HG02798 (cell line): ENCODE results near the gene RAD54L.
"Not testable (repeated sequence)": the region's sequence is repeated elsewhere in the genome, so short reads cannot be mapped to it uniquely, and the experiment has no call there.

Experiments used
- ATAC-seq: cut with Tn5 transposase; IDR thresholded peaks from one replicate; pipeline ENCODE4 v1.9.1; 2021; ENCODE audit warnings: mild to moderate bottlenecking; ENCODE audit not compliant: unreplicated experiment, poor library complexity

The RAD54L gene

DNA sequence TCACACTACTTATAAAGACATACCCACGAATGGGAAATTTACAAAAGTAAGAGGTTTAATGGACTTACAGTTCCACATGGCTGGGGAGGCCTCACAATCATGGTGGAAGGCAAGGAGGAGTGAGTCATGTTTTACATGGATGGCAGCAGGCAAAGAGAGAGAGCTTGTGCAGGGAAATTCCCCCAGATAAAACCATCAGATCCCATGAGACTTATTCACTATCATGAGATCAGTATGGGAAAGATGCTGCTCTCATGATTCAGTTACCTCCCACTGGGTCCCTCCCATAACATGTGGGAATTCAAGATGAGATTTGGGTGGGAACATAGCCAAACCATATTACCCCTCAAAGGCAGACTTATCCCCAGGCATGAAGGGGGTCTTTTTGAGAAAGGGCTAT is 8.7 kb upstream of the RAD54L start:
- ATAC-seq: not testable (repeated sequence)

DNA sequence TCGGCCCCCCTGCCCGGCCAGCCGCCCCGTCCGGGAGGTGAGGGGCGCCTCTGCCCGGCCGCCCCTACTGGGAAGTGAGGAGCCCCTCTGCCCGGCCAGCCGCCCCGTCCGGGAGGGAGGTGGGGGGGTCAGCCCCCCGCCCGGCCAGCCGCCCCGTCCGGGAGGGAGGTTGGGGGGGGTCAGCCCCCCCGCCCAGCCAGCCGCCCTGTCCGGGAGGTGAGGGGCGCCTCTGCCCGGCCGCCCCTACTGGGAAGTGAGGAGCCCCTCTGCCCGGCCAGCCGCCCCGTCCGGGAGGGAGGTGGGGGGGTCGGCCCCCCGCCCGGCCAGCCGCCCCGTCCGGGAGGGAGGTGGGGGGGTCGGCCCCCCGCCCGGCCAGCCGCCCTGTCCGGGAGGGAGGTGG is 5.8 kb upstream of the RAD54L start:
- ATAC-seq: not testable (repeated sequence)

DNA sequence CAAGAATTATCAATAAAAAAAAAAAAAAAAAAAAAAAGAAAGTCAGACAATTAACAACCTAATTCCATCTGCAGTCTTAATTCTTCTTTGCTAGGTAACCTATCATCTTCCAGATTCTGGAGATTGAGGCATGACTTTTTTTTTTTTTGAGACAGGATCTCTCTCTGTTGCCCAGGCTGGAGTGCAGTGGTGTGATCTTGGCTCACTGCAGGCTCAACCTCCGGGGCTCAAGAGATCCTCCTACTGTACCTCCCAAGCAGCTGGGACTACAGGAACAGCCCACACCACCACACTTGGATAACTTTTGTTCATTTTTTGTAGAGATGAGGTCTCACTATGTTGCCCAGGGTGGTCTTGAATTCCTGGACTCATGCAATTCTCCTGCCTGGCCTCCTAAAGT is 4.6 kb upstream of the RAD54L start:
- ATAC-seq: no peak

DNA sequence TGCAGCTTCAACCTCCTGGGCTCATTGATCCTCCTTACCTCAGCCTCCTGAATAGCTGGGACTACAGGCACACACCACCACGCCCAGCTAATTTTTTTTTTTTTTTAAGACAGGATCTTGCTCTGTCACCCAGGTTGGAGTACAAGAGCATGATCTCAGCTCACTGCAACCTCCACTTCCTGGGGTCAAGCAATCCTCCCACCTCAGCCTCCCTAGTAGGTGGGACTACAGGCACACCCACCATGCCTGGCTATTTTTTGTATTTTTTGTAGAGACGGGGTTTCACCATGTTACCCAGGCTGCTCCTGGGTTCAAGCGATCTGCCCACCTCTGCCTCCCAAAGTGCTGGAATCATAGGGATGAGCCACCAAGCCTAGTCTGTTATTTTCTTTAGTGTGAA is 3.7 kb upstream of the RAD54L start:
- ATAC-seq: not testable (repeated sequence)

DNA sequence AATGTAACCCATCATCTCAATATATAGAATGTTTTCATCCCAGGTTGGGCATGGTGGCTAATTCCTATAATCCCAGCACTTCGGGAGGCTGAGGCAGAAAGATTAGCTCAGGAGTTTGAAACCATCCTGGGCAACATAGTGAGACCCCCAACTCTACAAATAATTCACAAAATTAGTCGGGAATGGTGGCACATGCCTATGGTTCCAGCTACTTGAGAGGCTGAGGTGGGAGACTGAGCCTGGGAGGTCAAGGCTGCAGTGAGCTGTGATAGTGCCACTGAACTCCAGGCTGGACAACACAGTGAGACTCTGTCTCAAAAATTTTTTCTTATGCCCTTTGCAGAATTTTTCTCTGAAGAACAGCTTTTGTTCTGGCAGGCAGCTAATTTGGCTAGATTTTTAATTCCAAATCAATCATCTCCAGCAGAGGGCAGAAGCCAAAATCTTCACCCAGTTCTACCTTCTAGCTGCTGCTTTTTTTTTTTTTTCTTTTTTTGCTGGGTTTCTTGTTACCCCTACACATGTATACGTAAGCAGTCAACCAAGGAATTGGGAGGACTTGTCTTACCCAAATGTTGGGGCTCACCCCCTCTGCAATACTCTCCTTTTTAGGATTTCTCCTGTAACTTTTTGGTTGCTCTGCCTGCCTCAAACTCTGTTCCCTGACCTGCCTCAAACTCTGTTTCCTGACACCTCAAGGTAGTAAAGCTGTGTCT is 2.7 kb upstream of the RAD54L start:
- no peak for ATAC-seq

DNA sequence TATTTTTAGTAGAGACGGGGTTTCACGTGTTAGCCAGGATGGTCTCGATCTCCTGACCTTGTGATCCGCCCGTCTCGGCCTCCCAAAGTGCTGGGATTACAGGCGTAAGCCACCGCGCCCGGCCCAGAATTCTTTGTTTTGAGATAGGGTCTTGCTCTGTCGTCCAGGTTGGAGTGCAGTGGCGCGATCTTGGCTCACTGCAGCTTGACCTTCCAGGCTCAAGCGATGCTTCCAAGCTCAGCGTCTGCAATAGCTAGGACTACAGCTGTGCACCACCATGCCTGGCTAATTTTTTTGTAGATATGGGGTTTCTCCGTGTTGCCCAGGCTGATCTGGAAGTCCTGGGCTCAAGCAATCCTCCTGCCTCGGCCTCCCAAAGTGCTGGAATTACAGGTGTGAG is 1.4 kb upstream of the RAD54L start:
- not testable (repeated sequence) for ATAC-seq

DNA sequence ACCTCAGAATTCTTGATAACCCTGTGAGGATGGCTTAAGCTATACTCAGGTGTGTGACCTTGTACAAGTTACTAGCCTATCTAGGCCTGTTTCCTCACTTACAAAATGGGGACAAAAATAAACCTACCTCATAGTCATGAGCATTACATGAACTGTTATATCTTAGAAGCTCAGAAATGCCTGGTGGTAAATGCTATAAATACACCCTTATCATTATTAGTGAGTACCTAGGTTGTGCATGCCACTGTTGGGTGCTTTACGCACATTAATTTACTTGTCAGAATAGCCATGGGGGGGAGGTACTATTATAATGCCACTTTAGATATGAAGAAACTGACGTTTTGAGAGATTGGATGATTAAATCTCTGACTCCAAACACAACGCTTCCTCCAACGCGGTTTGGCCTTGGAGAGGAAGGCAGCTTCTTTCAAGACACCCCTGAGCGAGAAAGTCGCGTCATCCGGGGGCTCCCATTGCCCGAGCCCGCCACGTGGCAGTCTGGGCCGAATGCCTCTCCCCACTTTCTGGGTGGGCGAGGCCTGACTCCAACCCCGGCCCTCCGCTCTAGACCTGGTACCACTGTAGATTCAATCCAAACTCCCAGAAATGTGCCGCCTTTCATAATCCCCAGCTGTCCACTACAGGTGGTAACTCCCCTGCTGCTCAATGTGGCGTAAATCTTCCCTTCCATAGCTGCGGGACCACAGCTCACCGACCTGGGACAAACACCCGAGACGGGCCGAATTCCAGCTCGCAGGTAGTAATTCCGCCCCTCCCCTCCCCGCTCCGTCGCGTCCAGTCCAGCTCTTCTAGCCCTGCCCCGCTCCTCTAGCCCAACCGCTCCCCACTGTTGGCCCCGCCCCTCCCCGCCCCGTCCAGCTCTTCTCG is 771 bp upstream of the RAD54L start:
- peak; percentile 66 for ATAC-seq

DNA sequence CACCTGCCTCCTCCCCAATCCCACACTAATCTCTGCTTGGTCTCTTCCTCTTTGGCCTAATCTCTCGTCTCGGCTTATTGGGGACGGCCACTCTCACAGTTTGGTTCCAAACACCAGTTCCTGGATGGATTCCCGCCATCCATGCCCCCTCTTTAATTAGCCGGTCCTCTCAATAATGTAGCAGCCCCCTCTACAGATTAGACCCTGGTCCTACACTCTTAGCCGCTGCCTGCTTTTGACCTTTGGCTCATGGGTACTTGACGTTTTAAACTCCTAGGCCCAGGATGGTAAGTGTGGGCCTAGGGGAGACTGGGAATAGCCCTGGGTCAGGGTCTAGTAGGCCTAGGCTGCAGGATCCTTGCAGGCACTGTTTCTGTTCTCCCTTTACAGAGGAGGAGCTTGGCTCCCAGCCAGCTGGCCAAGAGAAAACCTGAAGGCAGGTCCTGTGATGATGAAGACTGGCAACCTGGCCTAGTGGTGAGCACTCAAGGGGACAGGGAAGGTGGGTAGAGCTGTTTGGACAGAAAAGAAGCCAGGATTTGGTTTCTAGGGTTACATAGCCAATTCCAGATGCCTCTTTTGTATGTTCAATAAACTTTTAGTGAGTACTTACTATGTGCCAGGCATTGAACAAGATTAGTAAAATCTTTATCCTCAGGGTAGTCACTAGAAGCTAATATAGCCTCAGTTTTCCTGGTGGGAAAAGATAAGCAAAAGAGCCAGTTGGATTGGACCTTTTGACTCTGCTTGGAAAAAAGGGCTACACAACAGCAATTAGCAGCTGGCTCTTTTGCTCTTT is 758 bp downstream of the RAD54L start:
- ATAC-seq: no peak

DNA sequence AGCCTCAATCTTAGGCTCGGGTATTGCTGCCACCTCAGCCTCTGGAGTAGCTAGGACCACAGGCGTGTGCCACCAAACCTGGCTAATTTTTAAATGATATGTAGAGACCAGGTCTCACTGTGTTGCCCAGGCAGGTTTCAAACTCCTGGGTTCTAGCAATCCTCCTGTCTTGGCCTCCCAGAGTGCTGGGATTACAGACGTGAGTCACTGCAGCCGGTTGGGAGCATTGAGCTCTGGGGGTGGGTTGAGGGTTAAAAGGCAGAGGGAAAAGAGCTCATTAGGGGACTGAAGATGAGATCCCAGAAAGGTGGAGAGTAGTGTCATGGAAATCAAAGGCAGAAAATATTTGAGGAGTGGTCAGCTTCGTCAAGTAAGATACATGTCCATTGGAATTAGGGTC is 7.1 kb downstream of the RAD54L start:
- no peak for ATAC-seq

DNA sequence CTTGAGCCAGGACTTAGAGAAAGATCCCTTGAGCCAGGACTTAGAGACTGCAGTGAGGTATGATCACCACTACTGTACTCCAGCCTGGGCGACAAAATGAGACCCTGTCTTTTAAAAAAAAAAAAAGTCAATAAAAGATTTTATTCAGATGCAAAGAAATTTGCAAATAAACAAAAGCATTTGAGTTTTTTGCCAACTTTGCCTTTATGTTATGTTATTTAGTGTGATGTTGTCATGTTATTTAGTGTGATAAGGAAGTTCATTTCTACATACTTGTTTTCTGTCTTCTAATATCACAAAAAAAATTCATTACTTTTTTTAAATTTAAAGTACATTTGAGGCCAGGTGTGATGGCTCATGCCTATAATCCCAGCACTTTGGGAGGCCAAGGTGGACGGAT is 9.0 kb downstream of the RAD54L start:
- no peak for ATAC-seq

DNA sequence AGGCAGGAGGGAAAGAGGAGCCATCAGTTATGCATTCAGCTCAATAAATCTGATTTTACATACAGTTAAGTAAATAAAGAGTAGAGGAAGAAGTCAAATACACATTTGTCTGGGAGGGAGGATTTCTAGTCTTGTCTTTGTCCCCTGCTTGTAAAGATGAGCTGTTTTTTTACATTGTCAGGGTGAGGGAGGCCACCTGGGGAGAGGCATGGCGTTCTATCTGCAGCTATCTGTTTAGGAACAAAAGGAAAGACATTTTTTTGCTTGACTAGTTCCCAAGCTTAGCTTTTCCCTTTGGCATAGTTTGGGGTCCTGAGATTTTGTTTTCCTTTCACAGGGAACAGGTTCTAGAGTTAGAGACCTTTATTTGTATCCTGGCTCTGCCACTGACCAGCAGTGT is 14.9 kb downstream of the RAD54L start:
- no peak for ATAC-seq

DNA sequence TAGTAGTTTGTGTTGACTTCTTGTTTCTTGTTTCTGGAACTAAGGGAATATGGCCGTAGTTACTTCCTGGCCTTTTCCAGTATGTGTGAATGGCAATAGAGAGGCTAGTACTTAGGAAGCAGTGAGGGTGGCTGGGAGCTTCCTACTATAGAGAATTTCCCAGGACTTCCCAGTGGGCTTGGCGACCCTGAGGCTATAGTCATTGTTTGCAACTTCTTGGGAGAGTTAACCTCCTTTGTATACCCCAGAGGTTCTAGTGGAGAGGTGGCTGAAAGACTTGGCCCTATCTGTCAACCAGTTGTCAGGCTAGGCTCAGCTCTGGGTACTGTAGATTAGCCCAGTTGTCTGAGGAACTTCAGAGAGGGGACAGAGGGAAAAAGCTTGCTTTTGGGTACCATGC is 15.6 kb downstream of the RAD54L start:
- no peak for ATAC-seq

DNA sequence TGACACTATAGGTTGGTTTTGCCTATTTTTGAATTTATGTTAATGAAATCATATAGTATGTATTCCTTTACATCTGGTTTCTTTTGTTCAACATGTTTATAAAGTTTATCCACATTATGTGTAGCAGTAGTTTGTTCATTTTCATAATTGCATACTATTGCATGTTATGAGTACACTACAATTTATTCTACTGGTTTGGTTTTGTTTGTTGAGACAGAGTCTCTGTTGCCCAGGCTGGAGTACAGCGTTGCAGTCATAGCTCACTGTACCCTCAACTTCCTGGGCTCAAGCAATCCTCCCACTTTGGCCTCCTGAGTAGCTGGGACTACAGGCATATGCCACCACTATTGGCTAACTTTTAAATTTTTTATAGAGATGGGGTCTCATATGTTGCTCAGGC is 21.0 kb downstream of the RAD54L start:
- ATAC-seq: no peak

DNA sequence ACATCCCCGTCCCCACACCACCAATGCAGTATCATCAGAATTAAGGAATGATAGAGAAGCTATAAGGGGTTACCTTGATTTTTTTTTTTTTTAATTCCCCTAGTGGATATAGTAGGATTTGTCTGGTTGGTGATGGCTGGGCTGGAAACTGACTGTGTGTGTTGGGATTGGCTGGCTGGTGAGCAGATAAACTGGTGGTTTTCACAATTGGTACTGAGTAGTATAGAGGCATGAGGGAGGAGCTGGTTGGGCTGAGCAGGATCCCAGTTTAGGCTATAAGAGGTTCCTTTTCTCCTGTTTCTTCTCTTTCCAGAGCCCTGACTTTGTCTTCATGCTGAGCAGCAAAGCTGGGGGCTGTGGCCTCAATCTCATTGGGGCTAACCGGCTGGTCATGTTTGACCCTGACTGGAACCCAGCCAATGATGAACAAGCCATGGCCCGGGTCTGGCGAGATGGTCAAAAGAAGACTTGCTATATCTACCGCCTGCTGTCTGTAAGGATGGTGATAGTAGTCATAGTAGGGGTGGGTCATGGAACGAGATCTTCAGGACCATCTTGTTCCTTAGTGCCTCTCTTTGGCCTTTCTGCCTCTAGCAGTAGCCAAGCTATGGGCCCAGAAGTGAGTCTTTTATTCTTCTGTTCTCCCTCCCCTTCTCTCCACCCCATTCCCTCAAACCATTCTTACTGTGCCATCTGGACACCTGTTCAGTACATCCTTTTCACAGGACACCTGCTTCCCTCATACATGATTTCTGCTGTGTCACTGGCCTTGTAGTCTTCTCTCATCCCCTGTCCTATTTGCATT is 26.9 kb downstream of the RAD54L start:
- ATAC-seq: no peak

DNA sequence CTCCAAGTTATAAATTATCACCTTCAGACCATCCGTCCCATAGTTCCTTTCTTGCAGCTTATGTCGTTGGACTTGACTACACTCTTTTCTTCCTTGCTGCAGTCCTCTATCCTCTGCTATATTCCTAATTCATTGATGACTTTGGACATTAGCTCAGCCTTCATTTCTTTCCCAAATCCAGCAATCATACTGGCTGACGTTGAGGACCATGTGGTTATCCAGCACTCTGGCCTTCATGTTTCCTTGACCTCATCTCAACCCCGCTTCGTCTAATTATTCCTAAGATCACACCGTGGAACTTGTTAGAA is 27.4 kb downstream of the RAD54L start:
- no peak for ATAC-seq

DNA sequence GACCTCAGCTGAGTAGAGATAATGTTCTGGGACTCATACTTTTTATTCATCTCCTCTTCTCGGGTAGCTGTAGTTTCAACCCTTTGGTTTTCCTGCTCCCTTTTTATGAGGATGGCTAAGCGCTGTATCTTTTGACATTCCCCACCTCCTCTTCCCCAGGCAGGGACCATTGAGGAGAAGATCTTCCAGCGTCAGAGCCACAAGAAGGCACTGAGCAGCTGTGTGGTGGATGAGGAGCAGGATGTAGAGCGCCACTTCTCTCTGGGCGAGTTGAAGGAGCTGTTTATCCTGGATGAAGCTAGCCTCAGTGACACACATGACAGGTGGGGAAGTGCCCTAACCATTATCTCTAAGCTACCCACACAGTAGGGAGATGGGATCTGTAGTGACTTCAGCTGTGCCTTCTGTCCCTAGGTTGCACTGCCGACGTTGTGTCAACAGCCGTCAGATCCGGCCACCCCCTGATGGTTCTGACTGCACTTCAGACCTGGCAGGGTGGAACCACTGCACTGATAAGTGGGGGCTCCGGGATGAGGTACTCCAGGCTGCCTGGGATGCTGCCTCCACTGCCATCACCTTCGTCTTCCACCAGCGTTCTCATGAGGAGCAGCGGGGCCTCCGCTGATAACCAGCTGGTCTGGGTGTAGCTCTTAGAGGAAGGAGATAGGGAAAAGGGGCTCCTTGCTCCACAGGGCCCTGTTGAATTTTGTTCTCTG is 30.3 kb downstream of the RAD54L start:
- ATAC-seq: no peak

DNA sequence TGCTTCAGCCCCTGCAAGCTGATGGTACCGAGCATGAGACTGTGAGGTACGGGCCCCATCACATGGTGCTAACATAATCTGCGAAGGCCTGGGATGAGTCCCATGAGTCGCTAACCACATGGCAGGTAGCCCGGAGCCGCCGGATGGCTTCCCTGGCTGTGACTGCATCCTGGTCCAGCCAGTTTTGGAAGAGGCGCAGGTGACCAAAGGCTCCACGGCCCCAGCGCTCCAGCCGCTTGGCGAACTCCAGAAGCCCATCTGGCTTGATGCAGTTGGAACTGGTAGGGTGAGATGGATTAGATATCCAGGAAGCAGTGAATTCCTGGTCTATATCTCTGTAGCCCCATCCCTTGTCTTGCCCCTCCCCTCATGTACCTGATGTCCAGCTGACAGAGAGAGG is 31.2 kb downstream of the RAD54L start:
- ATAC-seq: no peak

DNA sequence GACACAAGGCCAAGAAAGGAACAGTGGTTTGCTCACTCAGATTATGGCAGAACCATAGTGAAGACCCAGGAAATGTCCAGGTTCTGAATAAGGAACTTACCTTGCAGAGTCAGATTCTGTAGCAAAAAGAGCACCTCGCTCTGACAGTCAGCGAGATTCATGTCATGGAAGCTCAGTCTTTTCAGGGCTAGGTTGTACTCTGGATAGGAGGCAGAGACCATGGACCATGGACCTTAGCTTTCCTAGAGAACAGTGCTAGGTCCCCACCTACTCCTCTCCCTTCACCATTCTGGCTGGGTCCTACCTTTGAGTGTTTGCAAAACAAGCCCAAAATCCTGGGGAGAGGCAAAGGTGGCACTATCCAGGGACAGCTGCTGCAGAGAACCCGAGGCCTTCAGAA is 32.5 kb downstream of the RAD54L start:
- ATAC-seq: no peak

DNA sequence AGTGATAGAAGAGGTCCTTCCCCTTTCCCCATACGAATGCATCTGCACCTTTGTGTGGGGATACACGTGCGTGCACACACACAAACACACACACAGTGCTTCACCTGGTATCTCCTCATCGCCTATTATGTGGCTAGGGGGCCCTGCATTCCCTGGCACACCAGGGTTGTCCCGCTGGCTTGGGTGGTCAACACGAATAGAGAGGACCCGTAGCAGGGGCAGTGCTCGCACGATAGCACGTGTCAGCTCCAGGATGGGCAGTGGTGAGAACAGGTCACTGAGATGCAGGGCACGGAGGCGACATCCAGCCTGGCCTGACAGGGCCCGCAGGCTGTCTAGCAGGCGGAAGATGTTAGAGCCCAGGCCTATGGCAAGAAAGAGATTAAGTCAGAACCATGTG is 33.5 kb downstream of the RAD54L start:
- no peak for ATAC-seq

DNA sequence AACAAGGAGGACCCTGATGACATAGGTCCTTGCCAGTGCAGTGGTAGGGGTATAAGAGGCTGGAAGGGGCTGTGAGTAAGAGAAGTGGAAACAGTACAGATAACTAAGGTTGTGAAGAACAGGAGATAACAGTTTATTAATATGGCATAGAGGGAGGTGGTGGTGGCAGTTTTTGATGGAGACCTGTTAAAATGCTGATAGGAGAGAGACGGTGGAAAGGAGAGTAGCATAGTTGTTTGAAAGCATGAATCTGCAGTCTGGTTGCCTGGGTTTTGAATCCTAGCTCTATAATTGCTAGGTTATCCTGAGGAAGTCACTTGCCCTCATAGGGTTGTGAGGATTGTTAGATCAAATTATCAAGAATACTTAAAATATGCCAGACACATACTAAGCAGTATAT is 36.5 kb downstream of the RAD54L start:
- ATAC-seq: no peak
